Sciatic nerve (tissue), 2 donors: ENCODE measurements around the gene KIF6. TPM values are rescaled to one million over a fixed set of nuclear protein-coding genes. Genes with fewer than 3 reads are reported as not detected.
A peak's percentile ranks its signal among the peaks of the same experiment; 100 is the strongest.

Experiments
- ATAC-seq: fragments of 200-7000 bp; cut with Tn5 transposase; one replicate; pipeline ENCODE4 v1.9.1; 2020; ENCODE audit warnings: mild to moderate bottlenecking, moderate library complexity
- DNase-seq: peaks from one replicate; pipeline ENCODE4 v3.0.0-alpha.2; 2020; ENCODE audit warnings: low spot score
- intact Hi-C: fragments of 100-400 bp; cut with DNase I; formaldehyde crosslinking; loops from one replicate; pipeline ENCODE4 v1.14.2; 2022
- total RNA-seq: library from RNA; stranded (reverse); fragmentation: NEBNext Ultra II Directional; extraction: Animal tissue kit (Norgen Biotek cat#: 25700); gene quantifications from one replicate; pipeline ENCODE4 v1.2.1, GENCODE V29; 2021
- donor health status: DM: no; HTN: no; CAD: no.
- donor health status: DM: no; HTN: no; CAD: no.

The KIF6 gene
- total RNA-seq, 1 donor from 2014 or later, result 0.53 TPM

DNA sequence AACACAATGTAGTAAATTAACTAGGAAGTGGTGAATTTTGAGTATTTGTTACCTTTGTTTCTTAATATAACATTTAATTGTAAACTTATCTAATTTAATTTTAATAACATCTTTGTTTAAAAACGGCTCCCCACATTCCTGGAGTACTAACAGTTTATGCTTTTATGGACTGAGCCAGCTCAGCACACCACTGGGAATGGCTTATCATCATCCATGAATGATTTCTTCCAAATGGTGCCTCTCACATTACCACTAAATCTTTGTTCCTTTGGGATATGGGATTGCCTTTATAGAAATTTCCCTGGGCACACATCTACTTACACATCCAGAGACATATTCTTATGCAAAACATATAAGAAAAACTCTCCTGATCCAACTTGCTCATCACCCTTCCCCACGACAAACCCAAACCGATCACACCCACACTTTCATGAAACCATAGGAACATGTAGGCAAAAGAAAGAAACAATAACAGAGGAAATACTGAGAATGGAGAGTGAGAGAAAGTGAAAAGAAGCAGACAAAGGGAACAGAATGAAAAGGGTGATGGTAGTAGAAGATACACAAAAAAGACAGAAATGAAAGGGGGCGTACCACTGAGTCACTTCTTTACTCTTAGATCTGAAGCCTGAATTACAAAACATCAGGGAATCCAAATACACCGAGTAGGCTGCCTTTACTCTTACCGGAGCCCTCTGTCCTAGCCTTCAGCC, 344.2 kb downstream of the KIF6 start:
- ATAC-seq (no peak), DNase-seq (no peak)
- intact Hi-C loops, result no loop called here

DNA sequence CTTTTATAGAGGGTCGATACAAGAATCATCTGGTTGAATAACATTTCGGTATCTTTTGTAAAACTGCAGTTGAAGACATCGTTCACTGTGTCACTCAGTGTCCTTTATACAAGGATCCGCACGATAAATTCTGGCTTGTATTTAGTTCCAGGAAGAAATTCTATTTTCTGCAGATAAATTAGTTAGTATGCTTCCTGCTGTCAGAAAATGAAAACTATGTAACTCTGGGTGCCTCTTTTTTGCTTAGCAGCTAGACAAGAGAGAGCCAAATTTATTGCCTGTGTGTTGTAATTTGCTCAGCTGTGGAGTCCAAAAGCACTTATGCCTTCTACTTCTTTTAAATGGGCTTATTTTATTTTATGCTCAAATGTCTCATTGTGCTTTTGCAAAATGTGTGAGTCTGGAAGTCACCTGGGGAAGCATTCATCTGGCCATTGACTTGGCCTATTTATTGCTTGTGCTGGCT, 346.2 kb downstream of the KIF6 start:
- intact Hi-C loops, result loop anchor here (10.0 kb wide), 2 partner anchors 496 to 926 kb away; no protein-coding TSS in a partner anchor
- ATAC-seq, result no peak
- no peak for DNase-seq

DNA sequence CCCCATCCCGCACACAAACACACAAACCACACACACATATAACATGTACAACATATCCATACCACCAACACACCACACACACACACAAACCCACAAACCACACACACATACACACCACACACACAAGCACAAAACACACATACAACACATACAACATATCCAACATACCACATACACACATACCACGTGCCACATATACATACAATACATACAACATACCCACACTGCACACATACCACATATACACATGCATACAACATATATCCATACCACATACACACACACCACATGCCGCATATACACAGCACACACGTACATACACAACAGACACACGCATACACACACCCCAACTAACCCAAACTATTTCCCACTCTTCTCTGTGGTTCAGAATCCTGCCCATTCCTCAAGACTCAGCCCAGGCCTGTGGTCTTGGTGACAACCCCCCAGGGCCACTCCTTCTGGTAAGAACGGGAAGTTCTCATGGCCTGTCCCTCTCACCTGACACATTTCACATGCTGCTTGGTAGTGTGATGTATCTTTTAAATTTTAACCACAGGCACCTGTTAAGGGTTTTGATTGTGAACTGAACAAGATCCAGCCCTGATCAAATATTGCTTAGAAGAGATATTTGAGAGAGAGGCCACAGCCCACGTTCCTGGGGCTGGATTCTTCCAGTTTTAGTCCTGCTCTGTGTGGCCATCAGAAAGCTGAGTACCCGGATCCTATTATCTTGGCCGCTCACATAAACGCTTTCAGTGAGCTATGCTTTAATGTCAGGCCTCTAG, 346.8 kb downstream of the KIF6 start:
- peak; percentile 28 for ATAC-seq
- DNase-seq, result no peak
- intact Hi-C loops, result loop anchor here (10.0 kb wide), 2 partner anchors 496 to 926 kb away; no protein-coding TSS in a partner anchor

DNA sequence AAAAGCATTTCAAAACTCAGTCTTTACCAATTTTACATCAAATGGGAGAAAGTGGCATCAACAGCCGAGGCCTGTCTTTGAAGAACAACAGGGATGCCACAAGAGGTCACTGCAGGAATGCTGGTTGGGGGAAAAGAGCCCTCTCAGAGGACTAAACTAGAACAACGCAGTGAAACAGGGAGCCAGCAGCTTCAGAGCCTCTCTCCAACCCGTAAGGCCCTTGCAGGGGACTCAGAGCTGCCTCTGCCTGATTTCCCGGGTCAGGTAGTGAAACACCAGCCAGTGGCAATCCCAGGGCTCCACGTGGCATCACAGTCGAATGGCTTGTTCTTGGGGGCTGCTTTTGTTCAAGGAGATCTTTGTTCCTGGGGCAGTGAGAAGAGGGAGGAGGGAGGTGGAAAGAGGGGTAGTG, 347.7 kb downstream of the KIF6 start:
- intact Hi-C loops, result loop anchor here (10.0 kb wide), 2 partner anchors 497 to 927 kb away; no protein-coding TSS in a partner anchor
- ATAC-seq, result peak; percentile 96
- peak; percentile 78 for DNase-seq

DNA sequence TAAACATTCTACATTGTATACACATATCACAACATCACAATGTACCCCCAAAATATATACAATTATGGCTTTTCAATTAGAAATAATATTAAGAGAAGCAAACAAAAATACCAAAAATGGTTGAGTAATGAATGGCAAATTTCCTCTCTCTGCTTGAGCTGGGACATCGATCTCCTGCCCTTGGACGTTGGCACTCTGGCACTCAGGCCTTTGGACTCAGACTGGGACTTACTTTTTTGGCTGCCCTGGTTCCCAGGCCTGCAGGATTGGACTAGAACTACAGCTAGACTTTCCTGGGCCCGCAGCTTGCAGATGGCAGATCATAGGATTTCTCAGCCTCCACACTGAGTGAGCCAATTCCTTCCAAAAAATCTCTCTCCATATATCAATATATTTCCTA, 349.8 kb downstream of the KIF6 start:
- ATAC-seq (no peak), DNase-seq (no peak)
- intact Hi-C loops, result loop anchor here (10.0 kb wide), 2 partner anchors 499 to 929 kb away; no protein-coding TSS in a partner anchor

DNA sequence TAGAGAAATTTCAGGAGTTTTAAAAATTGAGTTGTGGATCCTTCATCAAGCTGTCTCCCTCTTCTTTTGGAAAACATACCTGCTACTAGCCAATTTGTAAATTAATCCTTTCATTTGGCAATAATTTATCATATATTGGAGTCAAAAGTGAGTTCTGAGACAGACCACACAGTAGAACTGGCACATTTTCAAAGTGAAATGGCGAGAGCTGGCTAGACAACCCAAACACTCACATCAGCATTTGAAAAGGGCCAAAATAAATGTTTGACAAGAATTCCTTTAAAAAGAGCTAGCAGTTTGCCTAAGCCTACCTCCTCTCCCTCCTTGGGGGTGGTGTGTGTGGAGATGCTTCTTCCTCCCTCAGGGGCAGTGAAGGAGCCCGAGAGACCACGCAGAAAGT, 354.8 kb downstream of the KIF6 start:
- intact Hi-C loops, result loop anchor here (10.0 kb wide), 2 partner anchors 504 to 934 kb away; no protein-coding TSS in a partner anchor
- no peak for DNase-seq
- ATAC-seq, result peak; percentile 61

DNA sequence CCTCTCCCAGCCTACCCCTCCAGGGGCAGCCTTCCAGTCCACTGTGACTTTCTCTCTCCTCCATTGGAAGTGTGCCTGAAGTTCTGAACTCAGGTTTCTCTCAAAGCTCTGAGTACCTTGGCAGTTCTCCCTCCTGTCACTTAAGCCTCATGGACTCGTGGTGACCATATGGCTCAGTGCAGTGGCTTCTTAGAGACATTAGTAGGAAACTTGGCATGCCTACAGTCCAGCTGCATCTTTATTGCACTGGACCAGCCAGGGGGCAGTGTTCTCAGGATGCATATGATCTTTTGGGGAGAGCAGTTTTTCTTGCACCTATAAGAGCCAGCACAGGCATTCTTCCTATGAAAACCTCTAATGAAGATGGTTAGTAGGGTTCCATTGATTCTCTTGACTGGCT, 355.2 kb downstream of the KIF6 start:
- DNase-seq (no peak), ATAC-seq (no peak)
- intact Hi-C loops, result loop anchor here (10.0 kb wide), 2 partner anchors 505 to 935 kb away; no protein-coding TSS in a partner anchor

DNA sequence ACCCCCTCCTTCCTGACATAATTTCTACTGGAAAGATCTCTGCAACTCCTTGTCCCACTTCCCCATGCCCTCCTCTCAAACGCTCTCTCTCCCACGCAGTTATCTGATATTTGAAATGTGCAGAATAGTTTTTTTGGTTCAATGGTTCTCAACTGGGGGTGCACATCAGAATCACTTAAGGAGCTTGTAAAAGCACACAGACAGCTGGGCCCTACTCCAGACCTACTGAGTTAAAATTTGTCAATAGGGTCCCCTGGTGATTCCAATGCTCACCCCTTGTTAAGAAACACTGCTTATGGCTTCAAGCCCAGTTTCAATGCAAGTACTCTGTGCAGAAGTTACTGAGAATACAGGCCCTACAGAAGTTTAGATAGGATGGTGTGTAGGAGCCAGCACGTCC, 357.5 kb downstream of the KIF6 start:
- DNase-seq, result no peak
- peak; percentile 16 for ATAC-seq
- intact Hi-C loops, result no loop called here

DNA sequence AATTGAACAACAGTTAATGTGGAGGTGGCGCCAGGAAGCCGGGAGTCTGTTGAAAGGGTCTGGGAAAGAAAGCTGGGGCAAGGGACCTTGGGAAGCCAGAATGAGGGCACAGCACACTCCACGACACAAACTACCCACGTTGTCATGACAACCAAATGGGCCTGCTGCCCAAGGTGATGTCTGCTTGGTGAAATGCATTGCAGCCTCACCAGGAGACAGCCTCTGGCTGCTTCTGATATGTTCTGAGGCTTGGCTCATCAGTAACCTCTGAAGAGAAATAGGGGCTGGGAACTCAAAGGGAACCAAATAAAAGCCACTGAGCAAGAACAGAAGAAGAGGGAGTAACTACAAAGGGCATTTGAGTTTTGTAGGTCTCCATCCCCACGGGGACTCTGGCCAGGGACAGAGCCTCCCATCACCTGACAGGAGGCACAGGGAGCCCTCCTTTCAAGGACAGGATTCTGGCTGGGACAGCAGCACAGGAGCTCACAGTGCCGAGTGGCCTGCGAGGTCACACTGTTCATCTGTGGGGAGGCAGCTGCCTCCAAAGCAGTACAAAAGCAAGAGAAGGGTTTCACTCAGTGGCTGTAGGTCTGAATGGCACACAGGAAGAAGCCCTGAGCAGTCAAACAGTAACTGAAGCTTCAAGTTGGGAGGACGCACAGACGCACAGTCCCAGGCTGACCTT, 358.1 kb downstream of the KIF6 start:
- ATAC-seq (no peak), DNase-seq (no peak)
- intact Hi-C loops, result no loop called here

DNA sequence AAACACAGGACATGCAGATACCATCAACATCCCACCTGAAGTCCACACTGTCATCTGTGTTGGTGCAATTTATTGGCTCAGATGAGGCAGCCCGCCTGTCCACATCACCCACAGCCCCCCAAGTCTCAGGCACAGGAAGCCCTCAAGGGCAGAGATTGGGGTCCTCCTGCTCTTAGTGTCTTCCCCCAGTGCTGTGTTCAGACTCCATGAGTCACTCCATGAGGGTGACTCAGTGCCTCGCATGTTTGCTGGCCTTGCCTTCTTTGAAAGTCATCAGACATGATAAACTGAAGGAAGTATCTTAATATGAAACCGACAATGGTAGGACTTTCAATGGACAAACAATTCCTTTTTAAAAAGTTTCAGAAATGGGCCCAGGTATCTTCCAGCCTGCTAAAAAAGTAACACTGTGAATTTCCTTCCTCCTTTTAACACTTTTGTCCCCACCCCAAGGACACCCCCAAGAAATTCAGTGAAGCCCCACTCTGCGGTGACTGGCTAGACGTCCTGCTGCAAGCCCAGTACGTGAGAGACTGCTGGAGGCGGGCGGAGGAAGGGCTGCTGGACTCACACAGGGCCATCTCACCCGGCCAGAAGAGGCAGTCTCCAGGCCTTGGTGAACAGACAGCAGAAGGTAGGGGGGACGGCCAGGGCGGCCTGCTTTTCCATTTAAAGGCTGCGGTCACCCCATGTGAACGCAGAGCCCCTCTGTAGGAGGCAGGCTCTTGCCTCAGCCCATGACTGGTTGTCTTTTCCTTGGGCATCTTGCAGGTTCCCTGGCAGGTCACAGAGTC, 359.7 kb downstream of the KIF6 start:
- ATAC-seq (no peak), DNase-seq (no peak)
- intact Hi-C loops, result no loop called here

DNA sequence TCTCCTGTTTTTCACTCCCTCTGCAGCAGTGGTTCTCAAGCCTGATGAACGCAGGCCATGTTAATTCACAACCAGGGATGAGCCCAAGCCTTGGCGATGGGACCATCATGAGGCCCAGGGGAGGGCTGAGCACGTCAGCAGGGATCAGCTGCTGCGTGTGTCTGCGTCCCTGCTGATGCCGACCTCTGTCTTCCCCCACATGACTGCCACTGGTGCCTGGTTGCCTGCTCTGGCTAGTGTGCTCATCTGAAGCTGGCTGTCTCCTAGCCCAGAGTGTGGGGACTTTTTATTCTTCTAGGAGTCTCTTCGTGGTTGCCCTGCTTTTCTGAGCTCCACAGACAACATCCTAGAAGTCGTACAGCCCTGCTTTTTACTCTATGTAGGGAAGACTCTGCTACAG, 361.9 kb downstream of the KIF6 start:
- ATAC-seq (no peak), DNase-seq (no peak)
- intact Hi-C loops, result loop anchor here (5.0 kb wide), 1 partner anchor 529 kb away; no protein-coding TSS in a partner anchor

DNA sequence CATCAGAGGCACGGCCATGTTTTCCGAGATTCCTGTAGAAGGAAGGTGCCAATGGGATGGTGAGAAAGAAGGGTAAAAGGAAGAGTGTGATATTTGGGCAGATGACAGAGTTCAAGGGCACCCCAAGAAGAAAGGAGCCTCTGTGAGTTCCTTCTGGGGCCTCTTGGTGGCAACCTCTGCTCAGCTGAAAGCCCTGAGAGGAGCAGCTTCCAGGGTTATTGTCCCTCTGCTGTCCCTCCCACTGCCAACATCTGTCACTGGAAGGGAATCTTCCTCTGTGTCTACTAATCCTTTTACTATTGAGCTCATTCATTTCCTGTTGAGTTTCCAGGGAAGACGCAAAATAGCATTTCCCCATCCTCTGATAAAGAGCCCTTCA, 362.7 kb downstream of the KIF6 start:
- no peak for DNase-seq
- intact Hi-C loops, result loop anchor here (5.0 kb wide), 1 partner anchor 530 kb away; no protein-coding TSS in a partner anchor
- peak; percentile 79 for ATAC-seq

DNA sequence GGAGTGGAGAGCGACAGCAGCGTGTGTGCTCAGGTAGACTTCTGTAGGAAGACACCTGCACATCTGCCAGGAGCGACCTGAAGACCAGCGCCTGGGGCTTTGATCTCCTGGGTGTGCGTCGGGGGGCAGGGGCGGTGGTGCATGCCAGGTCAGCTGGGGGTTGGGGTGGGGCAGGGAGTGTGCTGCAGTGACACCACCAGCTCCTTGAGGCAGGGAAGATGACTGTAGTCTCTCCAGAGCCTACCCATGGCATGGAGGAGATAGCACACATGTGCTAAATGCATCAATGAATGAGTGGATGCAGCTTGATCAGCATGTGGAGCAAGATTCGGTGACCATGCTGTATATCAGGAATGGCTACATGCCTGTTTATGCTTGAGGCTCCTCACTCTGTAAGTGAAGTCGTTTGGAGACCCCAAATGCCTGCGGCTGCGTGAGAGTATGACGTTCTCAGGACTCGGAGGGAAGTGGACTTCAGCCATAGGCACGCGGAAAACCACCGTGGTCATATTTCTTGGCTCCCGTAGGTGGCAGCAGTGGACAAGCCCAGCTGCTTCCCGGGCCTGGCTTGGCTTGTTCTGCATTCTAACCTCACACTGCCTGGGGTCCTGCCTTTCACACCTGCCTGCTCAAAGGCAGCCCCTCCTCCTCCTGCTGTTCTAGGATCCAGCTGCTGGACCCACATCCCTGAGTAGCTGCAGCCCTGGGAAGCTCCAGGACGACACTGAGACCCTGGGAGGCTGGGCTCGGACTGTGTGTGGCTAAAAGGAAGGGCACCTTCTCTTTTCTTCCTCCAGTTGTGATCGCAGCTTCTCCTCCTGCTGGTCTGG, 363.3 kb downstream of the KIF6 start:
- intact Hi-C loops, result loop anchor here (5.0 kb wide), 1 partner anchor 530 kb away; no protein-coding TSS in a partner anchor
- peak; percentile 83 for DNase-seq
- peak; percentile 88 for ATAC-seq

DNA sequence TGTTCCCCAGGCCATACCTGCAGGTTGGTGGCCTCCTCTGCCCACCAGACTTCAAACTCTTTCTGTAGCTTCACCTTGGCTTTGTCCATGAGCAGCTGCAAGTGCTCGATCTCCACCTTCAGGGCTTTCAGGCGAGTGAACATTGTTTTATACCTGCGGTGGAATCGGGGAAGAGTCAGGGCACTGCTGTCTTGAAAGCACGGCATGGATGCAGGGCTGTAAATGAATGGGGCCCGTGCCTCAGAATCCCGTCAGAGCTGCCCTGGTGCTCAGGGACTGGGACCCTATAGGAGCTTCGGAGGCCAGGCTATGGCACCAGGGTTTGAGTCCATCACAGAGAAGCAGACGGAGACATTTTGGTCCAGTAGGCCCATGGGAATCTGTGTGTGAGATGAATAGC, 364.8 kb downstream of the KIF6 start:
- intact Hi-C loops, result loop anchor here (5.0 kb wide), 1 partner anchor 532 kb away; no protein-coding TSS in a partner anchor
- no peak for DNase-seq

DNA sequence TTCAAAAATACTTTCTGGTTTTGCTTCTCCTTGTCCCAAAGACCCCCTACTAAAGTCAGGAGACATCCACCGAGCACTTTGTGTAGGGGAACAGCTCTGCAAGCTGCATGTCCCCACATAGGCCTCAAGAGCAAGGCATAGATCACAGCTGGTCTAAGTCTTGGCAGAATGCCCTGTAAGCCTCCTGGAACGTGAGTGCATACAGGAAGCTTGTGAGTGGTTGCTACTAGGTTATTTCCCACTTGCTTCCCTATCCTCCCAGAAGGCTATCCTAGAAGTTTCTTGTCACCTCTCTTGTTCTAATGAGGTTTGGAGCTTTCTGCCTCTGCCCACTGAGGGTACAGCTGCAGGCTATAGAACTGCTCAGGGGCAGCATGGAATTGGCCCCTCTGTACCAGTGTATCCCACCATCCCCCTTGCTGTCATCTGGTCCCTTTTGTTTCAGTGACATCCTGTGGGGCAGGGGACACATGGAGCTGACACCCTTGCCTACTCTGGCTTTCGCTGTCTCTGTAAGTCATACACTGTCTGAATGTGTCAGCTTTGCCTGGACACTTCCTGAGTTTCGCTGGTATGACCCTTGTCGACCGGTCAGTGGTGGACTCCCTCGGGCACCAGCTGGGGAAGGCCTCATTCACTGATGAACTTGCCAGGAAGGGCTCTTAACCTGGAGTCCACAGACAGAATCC, 367.1 kb downstream of the KIF6 start:
- DNase-seq (peak; percentile 51), ATAC-seq (no peak)
- intact Hi-C loops, result no loop called here

More for the DNA sequence above, 364.8 kb downstream of the KIF6 start:
- no peak for ATAC-seq

DNA sequence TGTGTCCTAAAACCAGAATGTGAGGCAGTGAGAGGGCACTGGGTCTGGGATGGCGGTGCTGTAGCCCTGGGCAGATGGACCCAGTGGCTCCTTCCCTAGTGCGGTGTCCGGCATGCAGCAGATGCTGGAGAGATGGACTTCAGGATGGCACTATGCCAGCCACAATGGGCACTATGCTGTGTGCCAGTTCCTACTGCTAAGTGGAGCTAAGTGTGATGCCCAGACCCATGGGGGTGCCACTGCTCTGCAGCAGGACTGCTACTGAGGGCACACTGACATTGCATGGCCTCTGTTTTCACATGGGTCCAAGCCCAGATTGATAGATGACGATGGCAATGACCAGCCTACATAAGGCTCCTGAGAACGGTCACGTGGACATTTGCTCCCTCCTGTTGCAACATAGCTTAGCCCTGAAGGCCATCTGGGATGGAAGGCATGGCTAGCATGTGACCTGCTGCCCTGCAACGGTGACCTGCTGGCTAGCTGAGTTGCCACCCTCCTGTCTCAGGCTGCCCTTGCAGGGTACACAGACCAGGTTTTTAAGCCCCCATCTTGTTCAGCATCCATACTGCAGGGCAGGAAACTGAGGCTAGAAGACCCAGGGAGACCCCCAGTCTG, 371.4 kb downstream of the KIF6 start:
- peak; percentile 52 for ATAC-seq
- intact Hi-C loops, result no loop called here

More for the DNA sequence above, 371.4 kb downstream of the KIF6 start:
- peak; percentile 51 for DNase-seq
